CD4-positive, alpha-beta T cell treated with Interleukin-12 subunit alpha and Interleukin-12 subunit beta, for 1 hour (primary cell): ENCODE data around the gene MYL6B.

Experiments
- DNase-seq: peaks from one replicate; pipeline ENCODE4 v3.0.0-alpha.2; 2020

The MYL6B gene

DNA sequence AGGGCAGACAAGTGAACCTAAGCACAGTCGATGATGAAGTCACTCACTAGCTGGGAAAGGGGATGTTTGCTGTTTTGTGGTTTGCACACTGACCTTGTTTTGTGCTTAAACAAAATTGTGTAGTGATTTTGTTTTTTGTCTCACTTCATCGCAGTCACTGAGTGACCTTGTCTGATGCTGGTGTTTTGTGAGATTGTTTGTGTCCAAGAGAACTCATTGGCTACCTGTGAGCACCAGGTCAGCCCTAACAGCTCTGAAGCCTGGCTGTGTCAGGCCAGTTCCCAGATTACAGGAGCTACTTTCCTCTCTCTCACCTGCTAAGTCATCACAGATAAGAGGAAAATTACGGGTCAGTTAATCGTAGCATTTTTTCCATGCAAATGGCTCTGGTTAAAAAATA, 28.3 kb upstream of the MYL6B start:
- no peak for DNase-seq

GRCh38 chr12:56126732-56127239, 25.6 kb upstream of the MYL6B start:
- DNase-seq, result no peak

GRCh38 chr12:56127485-56127887, 24.9 kb upstream of the MYL6B start:
- no peak for DNase-seq

- peak; percentile 99 for DNase-seq
These were observed 24.3 kb upstream of the MYL6B start, which contains the start of gene ESYT1 for GRCh38 chr12:56127888-56128669. Gene ESYT1, plus strand, starts transcription at chr12:56128267. Its CDS starts 53 bp downstream, at chr12:56128320.

DNA sequence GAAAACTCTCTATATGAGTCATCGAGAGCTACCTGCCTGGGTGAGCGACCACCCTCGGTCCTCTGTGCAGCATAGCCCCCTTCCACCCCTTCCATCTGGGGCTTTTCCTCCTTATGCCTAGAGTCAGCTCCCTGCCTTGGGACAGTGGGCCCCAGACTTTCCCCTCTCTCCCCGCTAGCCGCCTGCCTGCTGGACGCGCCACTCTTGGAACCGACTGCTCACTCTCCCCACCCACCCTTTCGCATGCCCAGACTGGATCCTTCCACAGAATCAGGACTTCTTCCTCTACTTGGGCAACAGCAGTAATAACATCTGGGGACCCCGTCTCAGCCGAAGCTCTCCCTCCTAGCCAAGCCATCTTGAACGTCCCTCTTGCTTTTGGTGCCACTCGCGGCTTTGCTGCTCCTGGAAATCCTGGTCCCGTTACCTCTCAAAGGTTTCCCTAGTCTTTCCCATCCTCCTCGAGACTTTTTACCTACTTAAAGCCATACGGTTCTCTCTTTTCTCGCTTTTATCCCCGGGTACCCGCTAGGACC, 23.6 kb upstream of the MYL6B start:
- DNase-seq, result no peak

DNA sequence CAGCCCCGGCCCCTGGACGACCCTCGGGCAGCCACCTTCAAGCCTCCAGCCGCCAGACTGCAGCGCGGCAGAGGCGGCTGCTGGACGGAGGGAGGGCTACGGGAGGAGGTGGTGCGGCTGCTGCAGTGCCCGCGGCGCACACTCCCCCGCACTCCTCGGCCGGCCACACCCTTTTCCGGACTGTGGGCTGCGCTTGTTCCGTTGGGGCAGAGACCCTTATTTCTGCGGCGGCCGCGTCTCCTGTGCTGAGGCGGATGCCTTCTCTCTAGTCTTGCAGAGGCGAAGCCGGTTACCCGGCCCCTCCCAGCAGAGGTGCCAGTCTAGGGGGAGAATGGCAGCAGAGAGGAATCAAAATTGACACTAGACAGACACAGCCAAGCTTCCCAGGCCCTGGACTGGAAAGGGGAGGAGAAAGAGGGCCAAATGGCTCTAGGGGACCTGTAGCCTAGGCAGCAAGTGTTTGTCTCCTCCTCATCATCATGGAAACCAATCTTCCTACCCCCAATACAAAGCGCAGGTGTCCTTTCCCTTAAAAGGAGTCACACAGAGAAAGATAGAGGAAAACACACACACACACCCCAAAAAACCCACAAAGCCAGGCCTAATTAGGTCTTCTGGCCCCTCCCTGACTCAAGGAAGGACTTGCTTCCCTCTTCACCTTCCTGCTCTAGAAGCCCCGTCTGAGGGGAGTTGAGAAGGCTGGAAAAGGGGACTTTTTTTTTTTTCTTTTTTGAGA, 23.0 kb upstream of the MYL6B start:
- DNase-seq, result peak; percentile 85

DNA sequence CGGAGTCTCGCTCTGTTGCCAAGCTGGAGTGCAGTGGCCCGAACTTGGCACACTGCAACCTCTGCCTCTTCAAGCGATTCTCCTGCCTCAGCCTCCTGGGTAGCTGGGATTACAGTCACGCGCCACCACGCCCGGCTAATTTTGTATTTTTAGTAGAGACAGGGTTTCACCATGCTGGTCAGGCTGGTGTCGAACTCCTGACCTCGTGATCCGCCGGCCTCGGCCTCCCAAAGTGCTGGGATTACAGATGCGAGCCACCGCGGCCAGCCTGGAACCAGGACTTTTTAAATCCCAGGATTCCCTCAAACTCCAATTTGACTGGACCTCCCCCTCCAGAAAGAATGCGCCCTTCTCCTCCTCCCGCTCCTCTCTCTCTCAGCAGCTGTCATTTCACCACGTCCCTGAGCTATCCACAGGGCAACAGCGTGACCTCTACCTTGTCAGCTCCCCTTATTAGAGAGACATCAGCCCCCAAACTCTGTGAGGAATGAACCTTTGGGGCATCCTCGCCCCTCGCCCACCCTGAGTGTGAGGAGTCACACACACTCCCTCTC, 22.4 kb upstream of the MYL6B start:
- DNase-seq, result no peak

DNA sequence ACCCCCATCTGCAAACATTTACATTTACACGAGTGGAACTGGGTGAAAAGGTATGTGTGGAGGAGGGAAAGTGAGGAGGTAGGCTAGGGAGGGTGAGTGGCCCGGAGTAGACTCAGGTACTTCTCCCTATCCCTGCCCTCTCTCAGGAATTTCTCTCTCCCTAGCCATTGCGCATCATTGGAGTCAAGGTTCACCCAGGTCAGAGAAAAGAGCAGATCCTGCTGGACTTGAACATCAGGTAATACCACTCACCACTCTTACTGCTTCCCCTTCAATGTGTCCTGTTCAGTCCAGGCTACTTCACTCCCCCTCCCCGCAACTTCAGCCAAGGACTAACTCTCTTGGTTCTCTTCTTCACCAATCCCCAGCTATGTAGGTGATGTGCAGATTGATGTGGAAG, 21.5 kb upstream of the MYL6B start:
- no peak for DNase-seq

GRCh38 chr12:56134897-56135296, 17.5 kb upstream of the MYL6B start:
- DNase-seq, result no peak

DNA sequence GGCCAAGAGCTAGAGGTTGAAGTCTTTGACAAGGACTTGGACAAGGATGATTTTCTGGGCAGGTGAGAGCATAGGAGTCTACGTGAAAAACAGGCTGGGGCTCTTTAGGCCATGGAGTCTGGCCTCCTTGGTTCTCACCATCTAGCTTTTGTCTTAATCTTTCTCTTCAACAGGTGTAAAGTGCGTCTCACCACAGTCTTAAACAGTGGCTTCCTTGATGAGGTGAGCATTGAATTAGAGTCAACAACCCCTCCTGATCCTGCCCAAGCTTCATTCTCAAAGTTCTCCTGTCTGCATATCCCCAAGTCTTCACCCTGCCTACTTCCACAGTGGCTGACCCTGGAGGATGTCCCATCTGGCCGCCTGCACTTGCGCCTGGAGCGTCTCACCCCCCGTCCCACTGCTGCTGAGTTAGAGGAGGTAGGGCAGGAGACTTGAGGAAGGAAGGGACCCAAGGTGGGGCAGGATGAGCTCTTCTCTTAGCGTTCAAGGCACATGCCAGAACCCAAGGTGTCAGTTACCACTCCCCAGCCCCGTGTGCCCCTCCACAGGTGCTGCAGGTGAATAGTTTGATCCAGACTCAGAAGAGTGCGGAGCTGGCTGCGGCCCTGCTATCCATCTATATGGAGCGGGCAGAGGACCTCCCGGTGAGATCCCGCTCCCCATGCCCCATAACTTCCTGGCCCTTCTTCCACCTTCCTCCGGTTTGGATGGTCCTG, 14.4 kb upstream of the MYL6B start:
- DNase-seq, result no peak

DNA sequence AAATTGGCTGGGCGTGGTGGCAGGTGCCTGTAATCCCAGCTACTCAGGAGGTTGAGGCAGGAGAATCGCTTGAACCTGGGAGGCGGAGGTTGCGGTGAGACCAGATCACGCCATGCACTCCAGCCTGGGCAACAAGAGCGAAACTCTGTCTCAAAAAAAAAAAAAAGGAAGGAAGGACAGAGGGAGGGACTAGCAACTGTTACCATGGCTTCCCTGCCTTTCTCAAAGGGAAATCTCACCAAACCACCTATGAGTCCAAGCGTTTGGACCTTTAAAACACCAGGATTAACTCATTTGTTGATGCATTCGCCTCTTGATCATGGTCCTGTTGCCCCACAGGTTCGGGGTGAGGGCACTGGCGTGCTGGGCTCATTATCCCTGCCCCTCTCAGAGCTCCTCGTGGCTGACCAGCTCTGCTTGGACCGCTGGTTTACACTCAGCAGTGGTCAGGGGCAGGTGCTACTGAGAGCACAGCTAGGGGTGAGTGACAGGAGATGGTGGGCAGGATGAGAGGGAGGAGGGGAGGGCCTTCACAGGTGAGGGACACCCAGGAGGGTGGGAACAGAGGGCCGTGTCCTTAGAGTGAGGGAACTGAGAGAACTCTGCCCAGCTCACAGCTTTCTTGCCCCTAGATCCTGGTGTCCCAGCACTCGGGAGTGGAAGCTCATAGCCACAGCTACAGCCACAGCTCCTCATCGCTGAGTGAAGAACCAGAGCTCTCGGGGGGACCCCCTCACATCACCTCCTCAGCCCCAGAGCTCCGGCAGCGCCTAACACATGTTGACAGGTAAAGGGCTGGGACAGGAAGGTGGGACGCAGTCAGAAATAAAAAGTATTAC, 10.2 kb upstream of the MYL6B start:
- DNase-seq, result no peak

DNA sequence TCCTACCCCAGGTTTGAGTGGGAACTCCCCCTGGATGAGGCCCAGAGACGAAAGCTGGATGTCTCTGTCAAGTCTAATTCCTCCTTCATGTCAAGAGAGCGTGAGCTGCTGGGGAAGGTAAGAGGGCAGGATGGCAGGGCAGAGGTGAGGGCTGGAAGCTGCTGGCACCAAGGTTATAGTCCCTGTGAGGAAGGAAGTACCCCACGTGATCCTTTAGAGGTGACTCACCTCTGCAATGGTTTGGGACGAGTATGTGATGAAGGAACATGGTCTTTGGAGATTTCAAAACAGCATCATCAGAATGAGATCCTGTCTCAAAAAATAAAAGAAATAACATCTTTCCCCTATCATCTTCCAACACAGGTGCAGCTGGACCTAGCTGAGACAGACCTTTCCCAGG, 9.2 kb upstream of the MYL6B start:
- DNase-seq, result no peak

DNA sequence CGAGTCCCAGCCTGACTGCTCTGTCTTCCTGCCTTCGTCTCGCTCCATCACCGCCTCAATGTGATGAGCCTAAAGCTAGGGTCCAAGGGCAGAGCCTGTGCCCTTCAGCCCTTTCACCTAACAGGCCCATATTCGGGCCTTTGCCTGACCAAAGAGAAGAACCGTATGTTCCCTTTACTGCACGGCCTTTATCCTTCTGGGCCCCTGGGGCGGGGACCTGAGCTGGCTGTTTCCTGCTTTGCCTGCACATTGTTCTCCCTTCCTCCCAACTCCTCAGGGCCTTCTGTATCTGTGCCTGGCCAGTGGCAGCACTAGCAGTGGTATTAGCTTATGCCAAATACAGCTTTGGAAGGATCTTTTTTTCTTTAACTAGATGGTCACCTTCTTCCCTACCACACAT, 8.5 kb upstream of the MYL6B start:
- no peak for DNase-seq

DNA sequence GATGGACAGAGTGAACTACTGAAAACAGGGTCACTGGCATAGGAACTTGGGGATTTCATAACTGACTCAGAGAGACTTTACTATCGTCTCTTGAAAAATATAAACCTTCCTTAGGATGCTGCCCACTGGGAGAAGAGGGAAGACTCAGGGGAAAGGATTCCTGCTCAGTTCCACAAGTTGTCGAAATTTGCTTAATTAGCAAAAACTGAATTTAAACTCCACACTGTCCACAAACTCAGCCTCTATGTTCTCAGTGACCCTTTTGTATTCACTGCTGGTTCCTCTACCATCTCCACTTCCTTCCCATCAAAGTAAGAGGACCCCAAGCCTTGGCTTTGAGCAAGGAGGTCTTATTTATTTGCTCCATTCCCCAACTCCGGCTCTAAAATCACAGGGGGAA, 7.2 kb upstream of the MYL6B start:
- no peak for DNase-seq

GRCh38 chr12:56146492-56147460, 5.6 kb upstream of the MYL6B start:
- no peak for DNase-seq

DNA sequence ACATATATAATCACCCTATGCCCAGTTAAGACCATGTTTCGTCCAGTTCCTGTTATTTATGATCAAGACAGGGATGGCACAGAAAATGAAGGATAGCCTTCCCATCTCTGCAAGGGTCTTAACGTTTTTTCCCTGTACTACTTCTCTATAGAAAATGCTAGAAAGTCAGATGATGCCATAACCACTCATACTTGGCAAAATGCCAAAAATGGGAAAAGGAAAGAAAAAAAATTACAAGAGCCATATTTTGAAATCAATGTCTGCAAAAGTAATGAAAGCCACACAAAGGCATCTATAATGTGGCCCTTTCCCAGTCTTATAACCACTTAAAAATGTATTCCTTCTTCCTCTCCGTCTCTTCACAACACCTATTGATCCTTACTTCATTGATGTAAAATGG, 1.8 kb upstream of the MYL6B start:
- DNase-seq, result no peak

DNA sequence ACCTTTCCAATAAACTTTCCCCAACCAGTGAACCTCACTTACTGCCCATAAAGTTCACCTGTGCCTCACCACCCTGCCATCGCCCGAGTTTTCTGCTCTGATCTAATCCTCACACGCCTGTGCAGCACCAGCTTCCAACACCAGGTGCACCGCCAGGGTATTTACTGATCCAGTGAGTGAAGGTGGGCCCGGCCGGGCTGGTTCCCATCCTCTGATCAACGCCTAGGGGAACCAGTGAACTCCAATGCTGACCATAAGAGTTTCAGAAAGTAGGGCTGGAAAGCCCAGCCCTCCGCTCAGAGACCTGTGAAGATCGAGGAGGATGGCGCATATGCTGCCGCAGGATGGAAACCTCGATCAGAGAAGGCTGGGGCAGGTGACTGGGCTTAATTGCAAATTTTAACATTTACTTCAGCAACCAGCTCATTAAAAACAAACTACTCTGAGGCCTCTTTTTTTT, 685 bp upstream of the MYL6B start:
- DNase-seq, result peak; percentile 72

DNA sequence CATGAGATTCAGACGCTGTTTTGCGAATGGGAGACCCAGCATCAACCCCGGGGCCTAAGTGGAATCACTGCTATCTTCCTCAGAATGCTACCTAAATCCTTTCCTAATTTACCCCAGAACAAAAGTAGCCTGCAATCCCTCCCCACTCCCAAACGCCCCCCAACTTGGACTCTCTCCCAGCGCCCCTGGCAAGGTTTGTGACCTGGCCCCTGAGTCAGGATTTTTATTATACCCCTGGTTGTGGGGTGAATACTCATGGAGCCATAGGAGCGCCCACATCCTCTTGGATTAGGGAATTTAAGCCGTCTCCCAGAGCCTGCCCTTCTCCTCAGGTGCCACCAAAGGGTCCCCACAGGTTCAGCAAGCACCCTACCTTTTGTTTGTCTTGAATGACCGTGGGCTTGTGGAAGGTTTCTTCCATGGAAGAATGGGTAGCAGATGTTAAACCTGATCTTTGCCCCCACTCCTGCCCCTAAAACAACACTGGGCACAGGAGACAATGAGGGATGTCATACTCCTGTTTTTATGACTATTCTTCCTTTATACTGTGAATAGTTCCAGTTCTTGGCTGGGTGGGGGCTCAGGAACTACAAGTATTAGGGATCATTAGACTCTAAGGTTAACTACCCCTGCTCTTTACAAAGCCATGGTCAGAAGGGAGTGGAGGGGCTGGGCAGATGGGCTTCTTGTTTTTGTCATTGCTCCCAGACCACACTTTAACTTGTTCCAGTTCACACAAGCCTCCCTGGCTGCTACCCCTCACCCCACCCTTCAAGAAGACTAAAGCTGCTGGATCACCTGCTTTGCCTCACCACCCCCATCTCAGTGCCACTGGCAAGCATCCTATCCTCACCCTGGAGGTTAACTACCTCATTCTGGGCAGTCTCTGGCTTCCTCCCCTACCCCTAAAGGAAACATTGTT, 630 bp downstream of the MYL6B start:
- DNase-seq, result no peak

DNA sequence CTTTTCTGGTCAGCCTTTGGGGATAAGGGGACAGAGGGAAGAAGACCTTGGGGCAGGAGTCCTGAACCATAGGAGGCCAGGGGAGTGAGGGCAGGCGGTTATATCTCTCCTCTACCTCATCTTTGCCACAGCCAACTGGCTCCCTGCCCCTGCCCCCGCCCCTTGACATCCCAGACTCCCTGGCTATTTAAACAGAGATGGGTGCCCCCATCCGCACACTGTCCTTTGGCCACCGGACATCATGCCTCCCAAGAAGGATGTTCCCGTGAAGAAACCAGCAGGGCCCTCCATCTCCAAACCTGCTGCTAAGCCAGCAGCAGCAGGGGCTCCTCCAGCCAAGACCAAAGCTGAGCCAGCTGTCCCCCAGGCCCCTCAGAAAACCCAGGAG, 1.3 kb downstream of the MYL6B start:
- DNase-seq, result no peak
